Forelimb muscle (tissue), 1 donor: ENCODE data around the gene OSCAR. TPM values are rescaled to one million over a fixed set of nuclear protein-coding genes. Genes with fewer than 3 reads are reported as not detected.

ENCODE experiments used
- DNase-seq: peaks from one replicate; pipeline ENCODE4 v3.0.0-alpha.2; 2013; ENCODE audit warnings: low read depth
- polyA plus RNA-seq: library from polyadenylated mRNA; unstranded; fragments of 120-200 nt; gene quantifications from one replicate; pipeline ENCODE4 v1.2.1, GENCODE V29; 2013; ENCODE audit not compliant: insufficient read length

Gene OSCAR, protein sequence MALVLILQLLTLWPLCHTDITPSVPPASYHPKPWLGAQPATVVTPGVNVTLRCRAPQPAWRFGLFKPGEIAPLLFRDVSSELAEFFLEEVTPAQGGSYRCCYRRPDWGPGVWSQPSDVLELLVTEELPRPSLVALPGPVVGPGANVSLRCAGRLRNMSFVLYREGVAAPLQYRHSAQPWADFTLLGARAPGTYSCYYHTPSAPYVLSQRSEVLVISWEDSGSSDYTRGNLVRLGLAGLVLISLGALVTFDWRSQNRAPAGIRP
- 0.39 TPM for polyA plus RNA-seq

DNA sequence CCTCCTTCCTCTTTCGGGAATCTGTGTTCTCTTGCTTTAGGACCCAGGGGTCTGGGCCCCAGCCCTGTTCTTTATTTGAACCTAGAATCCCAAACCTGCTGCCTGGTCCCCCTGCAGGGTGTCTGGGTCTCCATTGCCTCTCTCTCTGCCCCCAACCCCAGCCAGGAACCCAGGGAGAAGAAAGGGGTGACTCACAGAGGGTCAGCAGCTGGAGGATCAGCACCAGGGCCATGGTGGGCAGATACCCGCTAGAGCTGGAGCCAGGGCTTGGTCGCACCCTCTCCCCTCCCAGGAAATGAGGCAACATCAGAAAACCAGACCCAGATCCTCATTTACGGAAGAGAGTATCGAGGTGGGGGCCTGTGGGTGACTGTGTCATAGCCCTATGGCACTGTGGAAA, at the start of gene OSCAR:
Gene OSCAR (minus strand): TSS at position 243 of the 400 bp plus-strand sequence. CDS start 11 bp downstream, at position 232.
- DNase-seq = no peak

DNA sequence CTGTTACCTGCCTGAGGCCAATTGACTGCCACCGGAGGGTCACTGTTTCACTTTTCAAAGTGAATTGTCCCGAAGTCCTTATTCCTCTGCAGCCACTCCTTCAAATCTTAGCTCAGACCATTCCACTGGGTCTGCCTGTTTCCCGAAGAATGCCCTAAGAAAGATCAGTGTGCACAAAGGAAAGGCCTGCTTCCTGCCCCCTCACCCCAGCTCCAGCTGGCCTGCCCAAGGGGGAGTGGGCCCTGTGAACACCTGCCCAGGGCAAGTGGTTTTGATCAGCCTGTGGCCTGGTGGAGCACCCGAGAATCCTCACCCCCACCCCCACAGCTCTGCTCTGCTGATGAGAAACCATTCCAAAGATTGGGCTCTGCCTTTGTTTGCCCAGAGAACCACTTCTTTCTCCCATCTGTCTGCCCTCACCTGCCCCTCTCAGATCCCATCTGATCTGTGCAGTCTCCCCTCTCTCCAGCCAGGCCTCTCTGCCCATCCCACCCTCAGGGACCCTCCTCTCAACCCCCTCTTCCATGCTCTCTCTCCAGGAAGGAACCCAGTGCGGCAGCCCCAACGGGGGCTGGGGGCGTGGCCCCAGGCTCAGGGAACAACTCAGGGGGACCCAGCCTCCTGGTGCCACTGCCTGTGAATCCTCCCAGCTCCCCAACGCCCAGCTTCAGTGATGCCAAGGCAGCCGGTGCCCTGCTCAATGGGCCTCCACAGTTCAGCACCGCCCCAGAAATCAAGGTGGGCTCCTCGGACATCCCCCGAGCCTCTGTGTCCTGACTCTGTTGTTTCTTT, 48.6 kb upstream of the OSCAR start:
- no peak for DNase-seq

DNA sequence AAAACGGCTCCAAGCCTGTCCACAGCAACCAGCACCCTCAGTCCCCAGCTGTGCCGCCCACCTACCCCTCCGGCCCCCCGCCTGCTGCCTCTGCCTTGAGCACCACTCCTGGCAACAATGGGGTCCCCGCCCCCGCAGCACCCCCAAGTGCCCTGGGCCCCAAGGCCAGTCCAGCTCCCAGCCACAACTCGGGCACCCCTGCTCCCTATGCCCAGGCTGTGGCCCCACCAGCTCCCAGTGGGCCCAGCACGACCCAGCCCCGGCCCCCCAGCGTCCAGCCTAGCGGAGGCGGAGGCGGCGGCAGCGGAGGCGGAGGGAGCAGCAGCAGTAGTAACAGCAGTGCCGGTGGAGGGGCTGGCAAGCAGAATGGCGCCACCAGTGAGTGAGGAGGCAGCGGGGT, 47.6 kb upstream of the OSCAR start:
- no peak for DNase-seq

DNA sequence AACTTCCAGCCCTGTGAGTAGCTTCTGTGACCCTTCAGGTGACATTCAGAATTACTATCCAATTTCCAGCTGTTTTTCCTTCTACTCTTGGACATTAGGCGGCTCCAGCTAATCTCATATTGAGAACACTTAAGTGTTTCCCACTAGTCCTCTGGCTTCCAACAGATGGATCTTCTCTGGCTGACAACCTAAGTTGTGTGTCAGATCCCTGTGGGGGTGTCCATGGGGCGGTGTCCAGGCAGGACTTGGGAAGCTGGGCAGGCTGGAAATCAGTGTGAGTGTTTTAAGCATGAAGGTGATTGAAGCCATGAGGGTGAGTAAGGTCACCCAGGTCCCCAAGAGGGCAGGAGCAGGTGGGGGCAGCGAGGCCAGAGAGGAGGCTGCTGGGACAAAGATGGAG, 47.1 kb upstream of the OSCAR start:
- DNase-seq = no peak

DNA sequence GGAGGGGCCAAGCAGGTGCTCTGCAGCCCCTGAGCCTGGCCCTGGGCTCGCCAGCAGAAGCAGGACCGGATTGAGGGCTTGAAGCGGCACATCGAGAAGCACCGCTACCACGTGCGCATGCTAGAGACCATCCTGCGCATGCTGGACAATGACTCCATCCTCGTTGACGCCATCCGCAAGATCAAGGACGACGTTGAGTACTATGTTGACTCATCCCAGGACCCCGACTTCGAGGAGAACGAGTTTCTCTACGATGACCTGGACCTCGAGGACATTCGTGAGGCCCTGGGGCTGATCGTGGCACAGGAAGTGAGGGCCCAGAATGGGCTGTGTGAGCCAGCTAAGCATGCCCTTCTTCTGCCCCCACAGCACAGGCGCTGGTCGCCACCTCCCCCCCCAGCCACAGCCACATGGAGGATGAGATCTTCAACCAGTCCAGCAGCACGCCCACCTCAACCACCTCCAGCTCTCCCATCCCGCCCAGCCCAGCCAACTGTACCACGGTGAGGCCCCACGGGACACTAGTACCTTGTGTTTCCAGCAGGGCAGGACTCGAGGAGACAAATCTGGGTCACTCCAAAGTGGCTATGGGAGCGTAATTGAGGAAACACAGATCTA, 45.0 kb upstream of the OSCAR start:
- no peak for DNase-seq

- no peak for DNase-seq
These were observed 41.7 kb upstream of the OSCAR start for GRCh38 chr19:54142166-54142780.

- no peak for DNase-seq
These were observed 40.8 kb upstream of the OSCAR start for GRCh38 chr19:54141356-54141755.

- no peak for DNase-seq
These were observed 38.1 kb upstream of the OSCAR start for GRCh38 chr19:54138489-54139256.

DNA sequence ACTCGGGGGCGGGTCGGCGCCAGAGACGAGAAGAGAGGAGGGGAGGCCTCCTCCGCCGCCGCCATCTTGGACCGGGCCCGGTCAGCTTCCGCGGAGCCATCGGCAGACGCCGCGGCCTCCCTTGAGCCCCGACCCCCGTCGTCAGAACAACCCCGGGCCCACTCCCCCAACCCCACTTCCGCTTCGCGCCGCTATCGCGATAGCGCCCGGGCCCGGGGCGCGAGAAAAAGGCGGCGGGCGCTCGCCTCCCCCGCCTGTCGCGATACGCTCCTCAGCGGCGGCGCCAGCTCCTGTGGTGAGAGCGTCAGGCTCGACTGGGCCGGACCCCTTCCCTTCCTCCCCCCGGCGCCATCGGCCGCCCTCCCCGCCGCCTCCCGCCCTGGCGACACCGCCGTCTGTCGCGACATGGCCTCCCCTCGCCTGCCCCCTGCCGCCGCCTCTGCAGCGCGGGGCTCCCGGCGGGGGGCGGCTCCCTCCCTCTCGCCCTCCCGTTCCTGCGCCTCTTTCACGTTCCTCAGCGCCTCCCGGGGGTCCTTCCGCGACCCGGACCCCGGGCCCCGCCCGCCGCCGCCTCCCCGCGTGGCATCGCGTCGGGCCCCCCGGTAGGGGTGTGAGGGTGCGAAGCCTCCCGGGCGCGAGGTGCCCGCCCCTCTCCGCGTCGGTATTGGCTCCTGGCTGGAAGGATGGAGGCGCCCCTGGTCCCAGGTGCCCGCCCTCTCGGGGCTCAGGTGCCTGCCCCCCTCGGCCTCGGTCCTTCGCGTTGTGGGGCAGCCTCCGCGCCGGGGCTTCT, 37.3 kb upstream of the OSCAR start, which contains the start of gene CNOT3:
Gene CNOT3 (plus strand): TSS at position 64 of the 790 bp plus-strand sequence. CDS start 5,217 bp downstream, outside the sequence.
- DNase-seq = no peak

DNA sequence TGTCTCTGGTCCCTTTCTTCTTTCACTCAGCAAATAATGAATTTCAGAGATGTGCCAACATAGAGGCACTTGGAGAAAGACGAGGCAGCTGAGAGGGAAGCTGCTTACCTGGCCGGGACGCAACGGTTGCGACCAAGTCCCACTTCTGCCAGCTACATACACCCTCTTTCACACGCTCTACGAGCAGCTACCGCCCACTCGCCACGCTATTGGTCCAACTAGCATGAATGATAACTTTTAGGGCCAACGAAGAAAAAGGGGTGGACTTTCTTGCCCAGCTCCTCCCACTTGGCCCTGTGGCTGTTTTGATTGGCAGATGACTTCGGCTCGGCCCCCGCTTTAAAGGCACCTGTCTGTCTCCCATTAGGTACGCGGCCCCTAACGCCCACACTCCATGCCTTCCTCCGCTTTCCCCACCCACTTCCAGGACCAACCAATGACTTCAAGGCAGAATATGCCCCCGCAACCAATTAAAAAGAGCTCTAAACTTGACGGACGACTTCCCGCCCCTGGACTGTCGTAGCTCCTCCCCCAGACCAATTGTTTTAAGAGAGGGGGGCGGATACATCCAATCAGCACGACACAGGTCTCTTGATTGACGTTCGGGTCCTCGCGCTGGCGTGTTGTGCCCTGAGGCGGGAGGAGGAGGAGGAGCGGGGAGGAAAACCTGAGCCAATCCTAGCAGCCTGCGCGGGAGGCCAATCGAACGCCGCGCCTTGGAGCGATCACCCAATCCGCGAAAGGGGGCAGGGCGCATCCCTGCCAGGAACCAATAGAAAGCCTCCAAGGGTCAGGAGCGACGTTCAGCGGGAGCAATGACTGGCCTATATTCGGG, 36.5 kb upstream of the OSCAR start:
- DNase-seq = peak; percentile 99

DNA sequence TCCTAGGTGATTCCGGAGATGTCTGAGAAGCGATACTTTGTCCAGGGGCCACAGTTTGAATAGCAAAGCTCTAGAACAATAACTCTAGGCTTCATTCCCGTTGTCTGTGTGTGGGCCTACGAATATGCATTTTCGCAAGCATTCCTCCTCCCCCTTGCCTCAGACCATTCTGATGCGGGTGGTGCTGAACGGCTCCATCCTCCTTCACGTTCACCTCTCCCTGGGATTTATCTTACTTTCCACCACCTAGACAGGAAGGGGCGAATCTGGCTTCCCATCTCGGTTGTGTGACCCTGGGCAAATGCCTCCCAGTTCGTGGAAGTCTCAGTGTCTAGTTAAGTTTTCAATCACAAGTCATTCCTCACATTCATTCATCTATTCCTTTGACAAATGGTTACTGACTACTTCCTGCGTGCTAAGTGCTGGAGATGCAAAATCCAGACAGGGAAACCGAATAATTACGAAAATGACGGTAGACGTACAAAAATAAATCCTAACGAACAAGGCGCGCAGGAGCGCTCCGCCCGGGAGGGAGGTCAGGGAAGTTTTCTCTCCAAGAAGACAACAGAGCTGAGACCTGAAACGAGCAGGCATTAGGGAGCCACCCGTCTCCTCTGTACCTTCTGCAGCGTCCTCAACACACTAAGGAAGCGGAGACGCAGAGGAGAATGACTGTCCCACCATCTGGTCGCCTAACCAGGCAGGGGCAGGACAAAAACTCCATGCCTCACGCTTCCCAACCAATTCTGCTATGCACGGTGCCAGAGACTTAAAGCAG, 35.7 kb upstream of the OSCAR start:
- DNase-seq = no peak

- no peak for DNase-seq
These were observed 33.5 kb upstream of the OSCAR start for GRCh38 chr19:54133957-54134590.

DNA sequence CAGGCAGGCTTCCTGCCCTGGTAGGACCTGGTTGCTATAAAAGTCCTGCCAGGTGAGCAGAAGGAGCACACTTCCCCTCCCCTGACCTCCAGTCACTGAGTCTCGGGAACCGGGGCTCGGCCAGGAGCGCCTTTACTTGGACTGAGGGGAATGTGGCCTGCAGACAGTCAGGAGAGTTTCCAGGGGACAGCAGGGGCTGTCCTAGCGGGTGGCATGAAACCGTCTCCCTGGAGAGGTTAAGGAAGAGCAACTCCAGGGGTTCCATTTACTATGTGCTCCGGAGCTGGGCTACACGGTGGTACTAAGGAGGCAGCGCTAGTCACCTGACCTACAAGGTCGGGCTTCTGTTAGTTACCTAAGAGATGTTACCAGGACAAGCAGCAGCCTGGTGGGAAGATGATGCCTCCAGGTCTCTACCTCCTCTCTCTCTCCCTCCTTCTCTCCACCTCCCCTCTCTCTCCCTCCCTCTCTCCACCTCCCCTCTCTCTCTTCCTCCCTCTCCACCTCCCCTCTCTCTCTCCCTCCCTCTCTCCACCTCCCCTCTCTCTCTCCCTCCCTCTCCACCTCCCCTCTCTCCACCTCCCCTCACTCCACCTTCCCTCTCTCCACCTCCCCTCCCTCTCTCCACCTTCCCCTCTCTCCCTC, 32.8 kb upstream of the OSCAR start:
- DNase-seq = peak; percentile 24

- no peak for DNase-seq
These were observed 29.0 kb upstream of the OSCAR start for GRCh38 chr19:54129617-54129996.

GRCh38 chr19:54128796-54129616, 28.4 kb upstream of the OSCAR start:
- no peak for DNase-seq

DNA sequence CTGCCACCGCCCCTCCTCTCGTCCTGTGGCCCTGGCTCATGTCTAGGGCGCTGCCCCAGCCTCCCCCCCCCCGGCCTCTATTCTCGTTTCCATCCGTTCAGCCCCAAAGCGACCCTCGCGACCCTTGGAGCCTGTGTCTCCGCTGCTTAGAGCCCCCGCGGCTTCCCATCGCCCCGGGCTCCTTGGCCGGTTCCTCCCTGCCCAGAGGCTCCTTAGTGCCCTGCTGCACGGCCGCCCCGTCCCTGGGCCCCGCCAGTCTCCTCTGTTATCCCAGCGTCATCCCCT, 27.8 kb upstream of the OSCAR start:
- no peak for DNase-seq
